ENCODE data around the gene AMBN. TPM values are rescaled to one million over a fixed set of nuclear protein-coding genes. Genes with fewer than 3 reads are reported as not detected.

AMBN gene
- total and polyA plus RNA-seq, 12 donors: not detected

GRCh38 chr4:70575964-70576363 lies 16.1 kb upstream of the AMBN start:
- Histone ChIP-seq H3K36me3 (no peaks in the 10 kb centered on the region), H3K4me1 (no peaks in the 10 kb centered on the region), H3K4me3 (no peak overlapping the region), H3K9me3 (peaks cover 0 to 12% (median 0%) of the 10 kb centered on the region in 11 donors), H3K27me3 (peaks cover 0 to 5% (median 0%) of the 10 kb centered on the region in 7 donors), H3K27ac (no peak overlapping the region)
- ATAC-seq: no peak
- intact Hi-C loops (cut with DNase I): no loop called here
- TF ChIP-seq CTCF (IDR thresholded peaks at IDR 0.05): no peak
- DNase-seq: no peak

GRCh38 chr4:70577220-70577927 lies 14.7 kb upstream of the AMBN start:
- no peak for TF ChIP-seq CTCF (IDR thresholded peaks at IDR 0.05)

GRCh38 chr4:70581980-70582379 lies 10.1 kb upstream of the AMBN start:
- no peak overlapping the region for H3K4me3 ChIP-seq
- H3K36me3 ChIP-seq: no peaks in the 10 kb centered on the region
- ATAC-seq (no peak), DNase-seq (no peak)
- H3K27me3 ChIP-seq: no peaks in the 10 kb centered on the region
- no peak overlapping the region for H3K27ac ChIP-seq
- 72 to 93% methylated on average over 2 of the region's 2 CpGs for WGBS, 2 donors
- H3K4me1 ChIP-seq: no peaks in the 10 kb centered on the region
- no peak for TF ChIP-seq CTCF (IDR thresholded peaks at IDR 0.05)
- intact Hi-C loops (cut with DNase I): no loop called here
- H3K9me3 ChIP-seq: peaks cover 0 to 4% (median 0%) of the 10 kb centered on the region in 11 donors

More at GRCh38 chr4:70577220-70577927, 14.7 kb upstream of the AMBN start:
- WGBS, 2 donors: 64 to 66% methylated on average over 6 of the region's 6 CpGs
- intact Hi-C loops (cut with DNase I): no loop called here
- Histone ChIP-seq H3K36me3 (no peaks in the 10 kb centered on the region), H3K27ac (no peak overlapping the region), H3K4me1 (no peaks in the 10 kb centered on the region), H3K4me3 (no peak overlapping the region), H3K27me3 (peaks cover 0 to 1% (median 0%) of the 10 kb centered on the region in 7 donors), H3K9me3 (peaks cover 0 to 12% (median 0%) of the 10 kb centered on the region in 11 donors)
- DNase-seq: no peak
- no peak for ATAC-seq

GRCh38 chr4:70583952-70584834 lies 7.9 kb upstream of the AMBN start:
- intact Hi-C loops (cut with DNase I): no loop called here
- no peak for TF ChIP-seq CTCF (IDR thresholded peaks at IDR 0.05)
- H3K36me3 ChIP-seq: no peaks in the 10 kb centered on the region
- H3K27me3 ChIP-seq: no peaks in the 10 kb centered on the region
- ATAC-seq (no peak), DNase-seq (no peak)
- 72 to 78% methylated on average over 9 of the region's 9 CpGs for WGBS, 2 donors
- H3K27ac ChIP-seq: no peak overlapping the region
- no peak overlapping the region for H3K4me3 ChIP-seq
- H3K9me3 ChIP-seq: no peaks in the 10 kb centered on the region
- peaks cover 0 to 5% (median 0%) of the 10 kb centered on the region in 9 donors for H3K4me1 ChIP-seq

Data from heart right ventricle (tissue), 16 donors.